Nucleus accumbens (tissue), 56 donors: ENCODE data around the gene L3MBTL2.

Experiments
- DNase-seq, 56 donors: peaks; one replicate each; lab custom pipeline; 2025; lab: John Stamatoyannopoulos, UW

The L3MBTL2 gene

GRCh38 chr22:41204066-41204465 is 1.0 kb upstream of the L3MBTL2 start:
- no peak for DNase-seq

- DNase-seq, result no peak
Measured at GRCh38 chr22:41206719-41207118, 1.6 kb downstream of the L3MBTL2 start.

DNA sequence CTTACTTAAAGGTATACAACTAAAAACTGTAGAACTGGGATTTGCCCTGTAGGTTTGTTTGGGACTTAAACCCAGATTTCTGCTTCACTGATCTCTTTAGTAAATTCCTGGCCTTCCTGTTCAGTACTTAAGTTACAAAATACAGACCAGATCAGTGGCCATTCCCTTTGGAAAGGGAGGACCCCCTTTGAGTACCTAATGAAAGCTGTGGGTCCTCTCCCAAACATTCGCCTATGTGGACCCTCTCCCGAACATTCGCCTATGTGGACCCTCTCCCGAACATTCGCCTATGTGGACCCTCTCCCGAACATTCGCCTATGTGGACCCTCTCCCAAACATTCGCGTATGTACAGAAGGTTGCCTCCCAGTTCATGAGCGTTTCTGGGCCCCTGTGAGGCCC is 10.3 kb downstream of the L3MBTL2 start:
- DNase-seq, result no peak

GRCh38 chr22:41215926-41216325 is 10.8 kb downstream of the L3MBTL2 start:
- no peak for DNase-seq

- DNase-seq, result peak in 2 of 56 donors; percentile 31 to 41
Measured at GRCh38 chr22:41216984-41217383, 11.9 kb downstream of the L3MBTL2 start.

DNA sequence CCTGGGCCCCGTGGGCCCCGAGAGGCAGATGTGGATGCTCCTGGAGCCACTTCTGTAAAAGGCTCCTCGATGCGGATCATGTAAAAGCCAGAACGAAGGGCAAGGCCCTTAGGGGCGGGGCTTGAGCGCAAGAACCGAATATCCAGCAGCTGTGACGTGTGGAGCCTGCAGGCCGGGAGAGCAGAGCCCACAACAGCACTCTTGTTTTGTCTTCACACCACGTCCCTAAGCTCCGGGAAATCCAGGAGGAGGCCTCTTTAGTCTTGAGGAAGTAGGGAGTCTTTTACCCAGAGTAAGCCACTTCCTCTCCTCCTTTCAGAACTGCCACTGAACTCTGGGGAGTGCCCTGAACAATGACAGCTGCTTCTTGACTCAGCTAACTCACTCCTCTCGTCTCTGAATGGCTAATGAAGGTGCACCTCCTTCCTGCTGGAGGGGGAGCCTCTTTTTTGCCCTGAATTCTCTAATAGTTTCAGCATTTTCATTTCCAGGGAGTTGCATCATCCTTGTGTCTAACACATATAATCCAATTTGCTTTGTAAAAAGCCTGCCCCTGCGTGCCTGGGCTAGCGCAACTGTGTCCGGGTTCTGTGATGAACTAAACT is 12.5 kb downstream of the L3MBTL2 start:
- peak in 42 of 56 donors; percentile 18 to 78 (median 46) for DNase-seq

DNA sequence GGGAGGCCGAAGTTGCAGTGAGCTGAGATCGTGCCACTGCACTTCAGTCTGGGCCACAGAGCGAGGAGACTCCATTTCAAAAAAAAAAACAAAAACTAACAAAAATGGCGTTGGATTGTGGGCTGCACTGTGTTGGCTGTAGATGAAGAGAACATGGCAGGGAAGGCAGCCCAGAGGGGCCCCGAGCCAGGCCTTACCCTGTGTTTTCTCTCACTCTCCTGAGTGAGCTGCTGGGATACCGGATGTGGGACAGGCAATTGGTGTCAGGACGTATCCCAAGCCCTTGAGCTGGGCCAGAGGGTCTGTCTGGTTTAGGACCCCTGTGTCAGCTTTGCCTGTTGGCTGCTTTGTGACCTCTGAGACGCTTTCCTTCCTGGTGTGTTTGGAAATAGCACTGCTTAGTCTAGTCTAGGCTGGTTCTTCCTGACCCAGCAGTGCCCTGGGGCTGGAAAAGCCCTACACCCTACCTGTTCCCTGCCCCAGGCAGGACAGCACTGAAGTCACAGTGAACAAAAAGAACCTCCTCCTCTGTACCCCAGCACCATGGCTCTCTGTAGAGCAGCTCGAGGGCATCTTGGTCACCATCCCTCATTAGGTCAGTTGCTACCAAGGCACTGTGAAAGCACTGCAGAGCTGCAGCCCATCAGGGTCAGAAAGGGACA is 17.9 kb downstream of the L3MBTL2 start:
- peak in 10 of 56 donors; percentile 15 to 46 (median 36) for DNase-seq

DNA sequence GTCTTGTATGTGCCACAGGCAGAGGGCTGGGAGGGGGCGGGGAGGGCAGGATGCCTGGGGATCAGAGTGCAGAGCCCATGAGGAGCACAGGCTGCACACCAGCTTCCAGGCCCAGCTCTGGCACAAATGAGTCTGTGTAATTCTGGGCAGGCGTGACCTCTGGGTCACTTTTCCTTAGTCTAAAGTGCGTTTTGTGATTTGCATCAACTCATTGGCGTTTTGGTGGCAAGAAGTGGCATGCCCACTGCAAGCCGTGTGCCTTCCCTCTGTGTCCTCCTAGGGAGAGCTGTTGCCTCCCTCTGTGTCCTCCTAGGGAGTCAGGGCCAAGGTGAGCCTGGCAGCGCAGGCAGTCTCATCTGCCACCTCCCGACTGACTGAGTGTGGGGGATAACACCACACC is 18.4 kb downstream of the L3MBTL2 start:
- DNase-seq, result no peak

DNA sequence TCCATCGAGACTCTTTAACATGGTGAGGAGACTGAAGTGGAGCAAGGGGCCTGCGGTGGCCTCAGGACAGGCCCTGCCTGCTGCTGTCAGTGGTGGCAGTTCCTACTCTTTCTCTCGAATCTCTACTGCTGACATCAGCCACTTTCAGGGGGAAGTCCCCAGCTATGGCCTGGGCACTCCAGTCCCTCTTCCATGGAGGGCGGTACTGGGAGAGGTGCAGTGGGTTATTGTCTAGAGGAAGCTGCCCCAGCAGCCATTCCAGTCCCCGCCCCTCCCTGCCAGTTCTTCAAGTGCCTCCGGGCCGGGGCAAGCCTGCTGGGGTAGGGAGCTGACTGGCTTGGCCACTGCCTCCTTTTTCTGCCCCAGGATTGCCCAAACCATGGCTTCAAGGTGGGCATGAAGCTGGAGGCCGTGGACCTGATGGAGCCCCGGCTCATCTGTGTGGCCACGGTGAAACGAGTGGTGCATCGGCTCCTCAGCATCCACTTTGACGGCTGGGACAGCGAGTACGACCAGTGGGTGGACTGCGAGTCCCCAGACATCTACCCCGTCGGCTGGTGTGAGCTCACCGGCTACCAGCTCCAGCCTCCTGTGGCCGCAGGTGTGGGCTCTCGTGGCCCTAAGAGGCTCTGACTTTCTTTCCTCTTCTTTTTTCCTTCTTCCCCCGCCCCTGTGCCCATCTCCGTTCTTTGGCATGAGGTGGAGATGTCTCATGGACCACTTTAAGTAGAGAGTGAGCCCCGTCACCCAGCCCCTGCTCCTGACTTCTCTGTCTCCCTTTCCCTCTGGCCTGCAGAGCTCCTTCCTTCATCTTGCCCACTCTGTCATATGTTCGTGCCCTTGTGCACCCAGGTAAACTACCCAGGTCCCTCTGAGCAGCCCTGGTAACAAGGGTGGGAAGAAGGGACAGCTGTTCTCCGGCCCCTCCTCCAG is 21.9 kb downstream of the L3MBTL2 start:
- DNase-seq, result peak in 5 of 56 donors; percentile 23 to 58 (median 33)

GRCh38 chr22:41229215-41229614 is 24.1 kb downstream of the L3MBTL2 start:
- DNase-seq, result no peak

- DNase-seq, result peak in 8 of 56 donors; percentile 12 to 42 (median 24)
Measured at GRCh38 chr22:41229730-41230400, 24.8 kb downstream of the L3MBTL2 start.

GRCh38 chr22:41230401-41230785 is 25.3 kb downstream of the L3MBTL2 start:
- no peak for DNase-seq

GRCh38 chr22:41231369-41231768 is 26.3 kb downstream of the L3MBTL2 start:
- DNase-seq, result no peak

- peak in 1 of 56 donors; percentile 20 for DNase-seq
Measured at GRCh38 chr22:41234815-41235695, 29.9 kb downstream of the L3MBTL2 start.

DNA sequence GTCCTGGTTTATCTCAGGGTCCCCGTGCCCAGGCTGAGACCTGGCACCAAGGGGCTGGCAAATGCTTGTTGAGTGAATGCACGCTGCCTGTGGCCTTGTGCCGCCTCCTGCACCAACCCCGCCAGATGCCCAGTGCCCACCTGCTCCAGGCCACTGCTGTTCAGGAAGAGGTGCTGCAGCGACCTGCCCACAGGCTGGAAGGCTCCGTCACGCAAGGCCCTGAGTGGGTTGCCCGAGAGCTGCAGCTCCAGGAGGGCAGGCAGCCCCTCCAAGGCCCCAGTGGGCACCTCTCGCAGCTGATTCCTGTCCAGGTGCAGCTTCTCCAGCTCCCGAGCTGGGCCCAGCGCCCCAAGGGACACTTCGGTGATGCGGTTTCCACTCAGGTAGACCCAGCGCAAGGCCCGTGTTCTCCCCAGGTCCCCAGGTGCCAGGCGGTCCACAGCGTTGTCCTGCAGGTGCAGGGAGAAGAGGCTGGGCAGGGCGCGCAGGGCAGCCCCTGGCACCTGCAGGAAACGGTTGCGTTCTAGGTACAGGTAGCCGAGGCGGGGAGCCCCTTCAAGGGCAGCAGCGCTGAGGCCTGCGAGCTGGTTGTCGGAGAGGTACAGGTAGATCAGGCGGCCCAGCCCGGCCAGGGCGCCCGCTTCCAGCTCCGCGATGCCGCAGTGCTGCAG is 32.1 kb downstream of the L3MBTL2 start:
- DNase-seq, result no peak

GRCh38 chr22:41237707-41238569 is 32.8 kb downstream of the L3MBTL2 start:
- peak in 40 of 56 donors; percentile 24 to 76 (median 45) for DNase-seq

DNA sequence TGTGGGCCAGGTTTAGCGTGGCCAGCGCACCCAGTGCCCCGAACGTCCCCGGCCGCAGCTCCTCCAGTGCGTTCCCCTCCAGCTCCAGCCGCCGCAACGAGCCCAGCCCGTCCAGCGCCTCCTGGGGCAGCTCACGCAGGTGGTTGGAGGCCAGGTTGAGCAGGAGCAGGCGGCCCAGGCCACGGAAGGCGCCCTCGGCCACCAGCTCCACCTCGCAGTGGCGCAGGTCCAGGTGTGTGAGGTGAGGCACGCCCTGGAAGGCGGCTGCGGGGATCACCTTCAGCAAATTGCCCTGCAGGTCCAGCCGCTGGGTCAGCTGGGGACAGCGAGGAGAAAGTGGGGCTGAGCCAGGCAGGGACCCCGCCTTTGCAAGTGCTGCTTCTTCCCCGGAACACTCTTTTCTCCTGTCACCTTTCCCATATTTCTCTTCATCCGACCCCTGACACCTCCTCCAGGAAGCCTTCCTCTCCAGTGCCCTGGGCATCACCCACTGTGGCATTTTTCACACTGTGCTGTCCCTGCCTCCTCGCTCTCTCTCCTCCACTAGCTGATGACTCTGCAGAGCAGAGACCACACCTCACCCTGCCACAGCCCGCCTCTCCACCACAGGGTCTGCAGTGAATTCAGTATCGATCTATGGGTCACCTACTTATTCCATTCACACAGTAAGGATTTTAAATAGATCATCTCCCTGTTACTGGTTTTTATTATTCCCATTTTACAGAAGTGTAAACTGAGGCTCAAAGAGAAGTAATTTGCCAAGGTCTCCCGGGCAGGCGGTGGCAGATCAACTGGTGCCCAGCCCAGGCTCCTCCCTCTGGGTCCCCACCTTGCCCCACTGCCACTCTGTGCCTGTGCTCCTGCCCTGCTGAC is 33.7 kb downstream of the L3MBTL2 start:
- DNase-seq, result no peak
